RCC 7860 (cell line): ENCODE data around the gene LRRC32.

Experiments used
- DNase-seq: peaks from one replicate; pipeline ENCODE4 v3.0.0-alpha.2; 2015; ENCODE audit warnings: low spot score
- FAIRE-seq: peaks from 2 replicates; lab custom pipeline; 2012; peaks lifted over from hg19 to GRCh38; lab: Jason Lieb, UNC

LRRC32 gene

GRCh38 chr11:76665921-76666351, 4.6 kb downstream of the LRRC32 start:
- no peak for DNase-seq
- FAIRE-seq = no peak

- no peak for DNase-seq
- FAIRE-seq = no peak
These were observed 5.4 kb downstream of the LRRC32 start for GRCh38 chr11:76665172-76665571.

GRCh38 chr11:76664578-76665061, 5.9 kb downstream of the LRRC32 start:
- no peak for FAIRE-seq
- DNase-seq = no peak

- DNase-seq (no peak), FAIRE-seq (no peak)
These were observed 6.6 kb downstream of the LRRC32 start for GRCh38 chr11:76663912-76664440.

DNA sequence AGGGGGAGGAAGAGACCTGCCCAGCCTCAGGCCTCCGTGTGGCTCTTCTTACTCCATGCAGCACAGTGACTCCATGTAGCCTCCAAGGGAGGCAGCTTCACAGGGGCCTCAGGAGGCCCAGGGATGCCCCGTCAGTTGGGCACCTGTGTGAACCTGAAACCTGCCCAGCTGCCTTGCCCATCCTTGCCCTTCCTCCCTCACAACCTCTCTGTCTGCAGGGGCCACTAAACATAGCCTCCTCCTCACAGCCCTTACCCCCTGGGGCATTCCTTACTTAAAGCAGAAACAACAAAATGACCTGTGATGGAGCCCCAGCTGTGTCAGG, 7.1 kb downstream of the LRRC32 start:
- DNase-seq = no peak
- no peak for FAIRE-seq

- DNase-seq (no peak), FAIRE-seq (no peak)
These were observed 7.7 kb downstream of the LRRC32 start for GRCh38 chr11:76662656-76663485.

DNA sequence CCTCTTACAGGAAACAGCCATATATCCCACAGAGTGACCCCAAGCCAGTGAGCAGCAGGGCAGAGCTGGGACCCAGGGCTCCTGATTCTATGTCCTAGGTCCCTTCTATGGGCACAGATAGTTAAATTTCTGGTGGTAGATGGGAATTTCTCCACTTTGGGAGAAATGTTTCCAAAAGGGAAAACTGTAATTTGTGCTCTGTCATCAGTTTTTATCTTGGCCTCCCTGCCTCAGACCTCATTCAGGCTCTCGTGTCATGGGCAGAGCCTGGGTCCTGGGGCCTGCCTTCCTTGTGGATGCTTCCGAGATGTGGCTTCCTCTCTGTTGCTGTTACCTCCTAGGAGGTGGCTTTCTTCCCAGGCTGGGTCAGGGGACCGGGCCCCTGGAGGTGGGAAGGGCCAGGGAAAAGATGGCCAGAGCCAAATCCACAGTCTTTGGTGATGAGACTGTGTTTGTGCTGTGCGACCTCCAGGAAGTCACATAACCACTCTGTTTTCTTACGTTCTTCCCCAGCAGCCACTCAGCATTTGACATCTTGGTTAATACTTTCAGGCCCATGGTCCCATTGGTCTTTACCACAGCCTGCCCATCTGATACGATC, 8.6 kb downstream of the LRRC32 start:
- FAIRE-seq (no peak), DNase-seq (no peak)

DNA sequence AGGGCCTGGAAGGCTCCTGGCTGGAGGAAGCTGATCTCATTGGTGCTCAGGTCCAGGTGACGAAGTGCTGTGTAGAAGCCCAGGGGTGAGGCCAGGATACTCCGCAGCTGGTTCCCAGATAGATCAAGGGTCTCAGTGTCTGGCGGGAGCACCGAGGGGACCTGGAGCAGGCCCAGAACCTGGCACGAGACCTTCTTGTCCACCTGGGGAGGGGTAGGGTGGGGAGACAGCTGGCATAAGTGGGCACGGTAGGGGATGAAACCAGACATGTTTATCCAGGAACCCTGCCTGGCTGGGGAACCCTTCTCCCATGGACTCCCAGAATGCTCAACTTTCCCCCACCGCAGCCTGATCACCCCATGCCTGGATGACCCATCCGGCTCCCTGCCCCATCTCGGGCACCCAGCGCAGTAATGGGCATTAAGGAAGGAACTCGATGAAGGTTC, 9.2 kb downstream of the LRRC32 start:
- FAIRE-seq (no peak), DNase-seq (no peak)

DNA sequence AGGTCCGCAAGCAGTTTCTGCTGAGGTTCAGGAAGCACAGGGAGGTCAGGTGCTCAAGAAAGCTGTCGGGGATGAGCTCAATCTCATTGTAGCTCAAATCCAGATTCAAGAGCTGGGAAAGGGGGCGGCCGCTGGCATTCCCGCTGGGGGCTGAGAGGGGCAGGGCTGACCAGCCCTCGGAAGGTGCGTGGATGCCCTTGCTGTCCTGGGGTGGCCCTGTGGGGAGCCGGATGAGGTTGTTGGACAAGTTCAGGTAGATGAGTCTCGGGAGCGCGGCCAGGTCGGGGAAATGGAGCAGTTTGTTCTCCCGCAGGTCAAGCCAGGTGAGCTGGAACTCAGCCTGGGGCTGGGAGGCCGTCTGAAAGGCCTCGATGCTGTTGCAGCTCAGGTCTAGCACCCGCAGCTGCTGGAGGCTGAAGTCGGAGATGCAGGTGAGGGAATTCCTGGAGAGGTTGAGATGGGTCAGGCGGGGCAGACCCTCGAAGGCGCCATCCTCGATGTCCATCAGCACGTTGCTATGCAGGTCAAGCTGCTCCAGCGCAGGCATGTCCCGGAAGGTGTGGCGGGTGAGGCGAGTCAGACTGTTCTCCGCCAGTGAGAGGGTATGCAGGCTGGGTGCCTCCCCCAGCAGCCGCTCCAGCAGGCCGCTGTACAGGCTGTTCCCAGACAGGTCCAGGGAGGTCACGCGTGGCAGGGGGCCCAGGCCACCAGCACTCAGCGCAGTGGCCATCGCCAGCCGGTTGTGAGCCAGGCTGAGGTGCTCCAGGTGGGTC, 9.8 kb downstream of the LRRC32 start:
- no peak for FAIRE-seq
- DNase-seq = no peak

- FAIRE-seq (no peak), DNase-seq (no peak)
These were observed 10.6 kb downstream of the LRRC32 start for GRCh38 chr11:76659672-76660532.

- FAIRE-seq = no peak
- DNase-seq = no peak
These were observed 11.6 kb downstream of the LRRC32 start for GRCh38 chr11:76658651-76659650.

GRCh38 chr11:76658231-76658630, 12.3 kb downstream of the LRRC32 start:
- DNase-seq = no peak
- FAIRE-seq = no peak

DNA sequence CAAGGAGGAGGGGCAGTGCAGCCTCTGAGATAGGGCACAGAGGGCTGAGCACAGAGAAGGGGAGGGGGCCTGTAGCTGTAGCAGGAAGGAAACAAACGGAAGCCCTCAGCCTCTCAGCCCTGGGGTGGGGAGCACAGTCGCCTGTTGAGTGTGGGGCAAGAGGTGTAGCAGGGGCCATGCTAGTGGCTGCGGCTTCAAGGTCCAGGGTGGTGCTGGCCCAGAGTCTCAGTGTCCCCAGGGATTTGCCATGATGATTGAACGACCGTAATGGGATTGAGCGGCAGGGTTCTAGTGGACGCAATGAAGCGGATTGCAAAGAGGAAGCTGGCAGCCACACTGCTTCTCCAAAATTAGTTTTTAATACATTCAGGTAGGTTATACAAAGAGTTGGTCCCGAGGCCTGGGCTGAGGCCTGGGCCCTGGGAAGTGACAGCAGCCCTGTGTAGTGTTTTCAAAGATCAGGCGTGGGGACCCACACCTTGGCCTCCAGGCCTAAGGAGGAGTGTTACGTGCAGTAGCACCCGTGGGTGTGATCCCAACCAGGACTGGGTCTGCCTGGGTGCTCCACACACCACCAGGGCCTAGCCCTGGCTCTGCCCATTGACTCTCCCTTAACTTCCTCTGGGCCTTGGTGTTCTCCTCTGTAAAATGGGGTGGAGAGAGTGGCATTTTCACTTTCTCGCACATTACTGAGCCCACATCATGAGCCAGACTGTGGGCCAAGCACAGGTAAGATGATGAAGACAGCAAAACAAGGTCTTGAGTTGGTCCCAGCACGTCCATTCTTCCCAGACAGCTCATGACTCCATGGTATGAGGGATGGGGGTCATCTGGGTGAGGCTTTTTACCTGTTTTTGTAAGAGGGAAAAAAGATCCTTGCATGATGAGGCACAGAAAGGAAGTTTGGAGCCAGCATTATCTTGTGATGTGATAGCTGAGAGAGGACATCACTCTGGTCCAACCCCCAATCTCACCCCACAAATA, 13.1 kb downstream of the LRRC32 start:
- FAIRE-seq = no peak
- DNase-seq = no peak

- no peak for FAIRE-seq
- no peak for DNase-seq
These were observed 13.9 kb downstream of the LRRC32 start for GRCh38 chr11:76656571-76657081.

DNA sequence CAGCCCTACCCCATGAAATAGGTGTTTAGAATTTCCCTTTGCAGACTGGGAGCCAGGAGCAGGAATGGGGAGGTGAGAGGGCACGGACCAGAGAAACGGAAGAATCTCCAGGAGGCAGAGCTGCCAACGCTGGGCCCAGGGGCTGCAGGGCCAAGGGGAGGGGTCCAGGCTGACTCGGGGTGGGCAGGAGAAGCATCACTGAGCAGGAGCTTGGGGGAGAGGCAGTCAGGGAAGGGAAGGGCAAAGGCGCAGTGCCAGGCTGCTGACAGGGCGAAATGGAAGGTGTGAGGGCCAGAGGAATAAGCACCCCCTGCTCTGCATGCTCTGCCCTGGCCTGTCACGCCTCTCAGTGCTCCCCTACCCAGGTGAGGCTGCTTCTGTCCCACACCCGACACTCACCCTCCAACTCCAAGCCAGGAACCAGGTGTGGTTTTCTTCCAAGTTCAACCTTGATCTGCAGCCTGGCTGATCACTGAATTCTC, 14.5 kb downstream of the LRRC32 start:
- DNase-seq (no peak), FAIRE-seq (no peak)

DNA sequence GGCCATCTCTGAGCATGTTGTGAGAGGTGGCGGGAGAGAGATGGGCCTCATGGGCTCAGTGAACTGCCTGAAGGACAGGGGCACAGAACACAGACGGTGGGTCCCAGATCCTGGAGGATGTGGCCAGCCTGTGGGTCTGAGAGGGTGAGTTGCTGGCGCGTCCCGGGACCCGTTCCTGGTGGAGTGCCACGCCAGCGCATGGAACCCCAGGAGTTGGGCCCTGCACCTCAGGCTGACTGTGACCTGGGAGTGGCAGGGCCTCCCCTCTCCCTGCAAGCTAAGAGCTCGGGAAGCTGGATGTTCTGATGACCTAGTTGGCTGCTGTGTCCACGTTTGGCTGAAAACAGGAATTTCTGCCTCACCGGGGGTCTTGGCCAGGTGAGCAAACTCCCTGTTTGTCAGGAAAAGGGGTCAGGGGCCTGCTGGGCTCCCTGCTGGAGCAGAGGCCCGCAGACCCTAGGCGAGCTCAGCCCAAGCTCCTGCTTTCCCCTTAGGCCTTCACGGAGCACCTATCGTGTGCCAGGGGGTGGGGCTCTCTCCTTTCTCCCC, 15.0 kb downstream of the LRRC32 start:
- FAIRE-seq = no peak
- no peak for DNase-seq

- DNase-seq = no peak
- FAIRE-seq = no peak
These were observed 15.6 kb downstream of the LRRC32 start for GRCh38 chr11:76654980-76655379.
